Cardiac muscle cell (in vitro differentiated cells and primary cell): Measurements from ENCODE around the gene NAA30. TPM values are rescaled to one million over a fixed set of nuclear protein-coding genes. Genes with fewer than 3 reads are reported as not detected.

Experiments
- DNase-seq, 2 donors: peaks; one replicate each; pipeline versions ENCODE4 v3.0.0 to v3.0.0-alpha.2; 2010 to 2017; ENCODE audit warnings: low read depth in 1 of 2, low spot score in 1 of 2
- H3K27ac ChIP-seq: fragments of 200-600 bp; sonication (generic); 2 replicates; pipeline ENCODE4 v1.5.1; 2016
- H3K27me3 ChIP-seq: fragments of 200-600 bp; sonication (generic); 2 replicates; pipeline ENCODE4 v1.6.0; 2016; ENCODE audit warnings: control low read depth
- H3K36me3 ChIP-seq: fragments of 200-600 bp; sonication (generic); 2 replicates; pipeline ENCODE4 v1.5.1; 2016; ENCODE audit warnings: control low read depth
- H3K4me1 ChIP-seq: fragments of 200-600 bp; sonication (generic); 2 replicates; pipeline ENCODE4 v1.8.1; 2017; ENCODE audit warnings: low read depth, mild to moderate bottlenecking, mixed run types
- H3K4me3 ChIP-seq: fragments of 200-600 bp; sonication (generic); 2 replicates; pipeline ENCODE4 v1.5.1; 2016; ENCODE audit warnings: mild to moderate bottlenecking
- H3K9me3 ChIP-seq: fragments of 200-600 bp; sonication (generic); 2 replicates; pipeline ENCODE4 v1.5.1; 2017; ENCODE audit warnings: low read depth, mild to moderate bottlenecking, control low read depth
- CTCF ChIP-seq: IDR thresholded peaks from 2 replicates; pipeline ENCODE4 v1.5.1; 2012; ENCODE audit warnings: low read depth, mild to moderate bottlenecking, low read length
- polyA plus RNA-seq: library from polyadenylated mRNA; unstranded; fragments of >200 nt; fragmentation: Nextera tagmentation; extraction: Ambion mirVana; gene quantifications from 2 replicates; pipeline ENCODE4 v1.2.1, GENCODE V29; 2016
- total RNA-seq: library from RNA; depleted of rRNA; stranded (reverse); fragments of >200 nt; gene quantifications from 2 replicates; pipeline ENCODE4 v1.2.3, GENCODE V29; 2016

NAA30 gene
- total and polyA plus RNA-seq, 2 experiments from 2014 or later = 15.2 to 15.6 TPM

- H3K4me1 ChIP-seq = no peaks in the 10 kb centered on the region
- H3K4me3 ChIP-seq = no peak overlapping the region
- H3K36me3 ChIP-seq = no peaks in the 10 kb centered on the region
- no peak for TF ChIP-seq CTCF
- no peaks in the 10 kb centered on the region for H3K9me3 ChIP-seq
- no peak overlapping the region for H3K27ac ChIP-seq
- no peak for DNase-seq
- no peaks in the 10 kb centered on the region for H3K27me3 ChIP-seq
Measured at GRCh38 chr14:57435923-57436322, 45.5 kb downstream of the NAA30 start.

- no peak for DNase-seq
- Histone ChIP-seq H3K27ac (no peak overlapping the region), H3K9me3 (no peaks in the 10 kb centered on the region), H3K36me3 (no peaks in the 10 kb centered on the region), H3K4me3 (no peak overlapping the region), H3K4me1 (no peaks in the 10 kb centered on the region), H3K27me3 (no peaks in the 10 kb centered on the region)
- no peak for TF ChIP-seq CTCF
Measured at GRCh38 chr14:57461777-57462320, 71.5 kb downstream of the NAA30 start.

GRCh38 chr14:57462551-57462950 is 72.2 kb downstream of the NAA30 start:
- H3K4me3 ChIP-seq = no peak overlapping the region
- H3K27ac ChIP-seq = no peak overlapping the region
- H3K4me1 ChIP-seq = no peaks in the 10 kb centered on the region
- TF ChIP-seq CTCF = no peak
- H3K36me3 ChIP-seq = no peaks in the 10 kb centered on the region
- H3K27me3 ChIP-seq = no peaks in the 10 kb centered on the region
- H3K9me3 ChIP-seq = no peaks in the 10 kb centered on the region
- no peak for DNase-seq

GRCh38 chr14:57464008-57464730 is 73.8 kb downstream of the NAA30 start:
- no peak for TF ChIP-seq CTCF
- Histone ChIP-seq H3K27me3 (no peaks in the 10 kb centered on the region), H3K4me1 (no peaks in the 10 kb centered on the region), H3K9me3 (no peaks in the 10 kb centered on the region), H3K36me3 (no peaks in the 10 kb centered on the region), H3K27ac (no peak overlapping the region), H3K4me3 (no peak overlapping the region)
- DNase-seq = no peak

Other genes with a start within 250 kb of the NAA30 start
- gene EXOC5, start 121.7 kb upstream of the NAA30 start, total RNA-seq = 47.7 and 73.4 TPM in 2 replicates
- 61.9 and 78.4 TPM in 2 replicates for gene EXOC5, start 121.7 kb upstream of the NAA30 start, polyA plus RNA-seq
- 18.9 and 35.9 TPM in 2 replicates for gene AP5M1, start 121.6 kb upstream of the NAA30 start, total RNA-seq
- 41.8 and 55.6 TPM in 2 replicates for gene AP5M1, start 121.6 kb upstream of the NAA30 start, polyA plus RNA-seq
- gene CCDC198, start 103.3 kb downstream of the NAA30 start, total RNA-seq = not detected in 2 replicates
- not detected in 2 replicates for gene CCDC198, start 103.3 kb downstream of the NAA30 start, polyA plus RNA-seq